ENCODE measurements around the gene CAPN2.

Gene CAPN2

DNA sequence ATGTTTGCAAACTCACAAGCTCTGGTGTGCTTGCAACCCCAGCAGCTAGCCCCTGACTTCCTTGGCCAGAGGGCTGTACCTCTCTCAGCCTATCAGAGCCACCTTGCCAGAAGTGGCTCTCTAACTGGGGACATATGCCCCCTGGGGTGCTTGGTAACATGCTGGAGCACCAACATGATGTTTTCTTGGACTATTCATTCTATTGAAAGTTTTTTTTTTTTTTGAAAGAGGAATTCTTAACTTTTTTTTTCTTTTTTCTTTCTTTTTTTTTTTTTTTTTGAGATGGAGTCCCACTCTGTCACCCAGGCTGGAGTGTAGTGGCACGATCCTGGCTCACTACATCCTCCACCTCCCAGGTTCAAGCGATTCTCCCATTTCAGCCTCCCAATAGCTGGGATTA, 32.2 kb upstream of the CAPN2 start:
- TF ChIP-seq, protein P1, sequence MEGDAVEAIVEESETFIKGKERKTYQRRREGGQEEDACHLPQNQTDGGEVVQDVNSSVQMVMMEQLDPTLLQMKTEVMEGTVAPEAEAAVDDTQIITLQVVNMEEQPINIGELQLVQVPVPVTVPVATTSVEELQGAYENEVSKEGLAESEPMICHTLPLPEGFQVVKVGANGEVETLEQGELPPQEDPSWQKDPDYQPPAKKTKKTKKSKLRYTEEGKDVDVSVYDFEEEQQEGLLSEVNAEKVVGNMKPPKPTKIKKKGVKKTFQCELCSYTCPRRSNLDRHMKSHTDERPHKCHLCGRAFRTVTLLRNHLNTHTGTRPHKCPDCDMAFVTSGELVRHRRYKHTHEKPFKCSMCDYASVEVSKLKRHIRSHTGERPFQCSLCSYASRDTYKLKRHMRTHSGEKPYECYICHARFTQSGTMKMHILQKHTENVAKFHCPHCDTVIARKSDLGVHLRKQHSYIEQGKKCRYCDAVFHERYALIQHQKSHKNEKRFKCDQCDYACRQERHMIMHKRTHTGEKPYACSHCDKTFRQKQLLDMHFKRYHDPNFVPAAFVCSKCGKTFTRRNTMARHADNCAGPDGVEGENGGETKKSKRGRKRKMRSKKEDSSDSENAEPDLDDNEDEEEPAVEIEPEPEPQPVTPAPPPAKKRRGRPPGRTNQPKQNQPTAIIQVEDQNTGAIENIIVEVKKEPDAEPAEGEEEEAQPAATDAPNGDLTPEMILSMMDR (IDR thresholded peaks at IDR 0.05; ENCODE audit: insufficient read depth, low read length, poor library complexity, severe bottlenecking) = no peak
- no peak for TF ChIP-seq EZH2phosphoT487 (conservative IDR thresholded peaks at IDR 0.05; ENCODE audit: low read length)
- Histone ChIP-seq H3F3A (ENCODE audit: insufficient read depth) (no peaks in the 10 kb centered on the region), H3K27me3 (ENCODE audit: low read length) (no peaks in the 10 kb centered on the region), H3K9me2 (replicated peaks; ENCODE audit: insufficient read depth, low read length) (no peaks in the 10 kb centered on the region), H3K9ac (ENCODE audit: low read length) (no peak overlapping the region), H3K36me3 (ENCODE audit: low read length) (no peaks in the 10 kb centered on the region), H3K27ac (ENCODE audit: low read depth, low read length) (no peak overlapping the region), H2AFZ (ENCODE audit: low read depth, low read length, severe bottlenecking) (no peak overlapping the region), H3K9me3 (ENCODE audit: insufficient read depth, low read length) (no peaks in the 10 kb centered on the region), H4K20me1 (ENCODE audit: low read depth, low read length) (no peaks in the 10 kb centered on the region), H3K79me2 (ENCODE audit: insufficient read depth, low read length) (no peaks in the 10 kb centered on the region), H3K4me3 (ENCODE audit: insufficient read depth, low read length, poor library complexity, severe bottlenecking) (no peak overlapping the region), H3K4me2 (ENCODE audit: low read depth, low read length, poor library complexity, severe bottlenecking) (no peak overlapping the region)

DNA sequence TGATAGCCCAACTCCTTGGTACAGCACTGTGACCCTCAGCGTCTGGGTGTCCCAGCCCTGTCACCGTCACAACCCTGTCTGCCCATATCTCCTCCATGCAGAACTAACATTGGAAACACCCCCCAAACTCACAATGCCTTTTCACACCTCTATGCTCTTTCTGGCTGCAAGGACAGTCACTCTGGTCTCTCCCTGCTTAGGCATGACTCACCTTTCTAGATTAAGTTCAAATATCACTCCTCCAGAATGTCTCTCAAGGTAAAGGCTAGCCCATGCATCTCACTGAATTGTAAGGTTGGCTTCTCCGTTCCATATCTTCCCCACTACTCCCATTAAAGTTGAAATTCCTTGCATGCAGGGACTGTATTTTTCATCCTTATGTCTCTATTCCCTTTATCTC, 29.8 kb upstream of the CAPN2 start:
- no peaks in the 10 kb centered on the region for H3K9me3 ChIP-seq (ENCODE audit: insufficient read depth, low read length)
- no peaks in the 10 kb centered on the region for H4K20me1 ChIP-seq (ENCODE audit: low read depth, low read length)
- no peaks in the 10 kb centered on the region for H3K36me3 ChIP-seq (ENCODE audit: low read length)
- no peak overlapping the region for H3K27ac ChIP-seq (ENCODE audit: low read depth, low read length)
- TF ChIP-seq, protein P1 (IDR thresholded peaks at IDR 0.05; ENCODE audit: insufficient read depth, low read length, poor library complexity, severe bottlenecking) = no peak
- no peak for TF ChIP-seq EZH2phosphoT487 (conservative IDR thresholded peaks at IDR 0.05; ENCODE audit: low read length)
- H2AFZ ChIP-seq (ENCODE audit: low read depth, low read length, severe bottlenecking) = no peak overlapping the region
- no peaks in the 10 kb centered on the region for H3K9me2 ChIP-seq (replicated peaks; ENCODE audit: insufficient read depth, low read length)
- H3K4me3 ChIP-seq (ENCODE audit: insufficient read depth, low read length, poor library complexity, severe bottlenecking) = no peak overlapping the region
- H3K9ac ChIP-seq (ENCODE audit: low read length) = no peak overlapping the region
- no peaks in the 10 kb centered on the region for H3F3A ChIP-seq (ENCODE audit: insufficient read depth)
- H3K79me2 ChIP-seq (ENCODE audit: insufficient read depth, low read length) = no peaks in the 10 kb centered on the region
- H3K27me3 ChIP-seq (ENCODE audit: low read length) = no peaks in the 10 kb centered on the region
- H3K4me2 ChIP-seq (ENCODE audit: low read depth, low read length, poor library complexity, severe bottlenecking) = no peak overlapping the region

DNA sequence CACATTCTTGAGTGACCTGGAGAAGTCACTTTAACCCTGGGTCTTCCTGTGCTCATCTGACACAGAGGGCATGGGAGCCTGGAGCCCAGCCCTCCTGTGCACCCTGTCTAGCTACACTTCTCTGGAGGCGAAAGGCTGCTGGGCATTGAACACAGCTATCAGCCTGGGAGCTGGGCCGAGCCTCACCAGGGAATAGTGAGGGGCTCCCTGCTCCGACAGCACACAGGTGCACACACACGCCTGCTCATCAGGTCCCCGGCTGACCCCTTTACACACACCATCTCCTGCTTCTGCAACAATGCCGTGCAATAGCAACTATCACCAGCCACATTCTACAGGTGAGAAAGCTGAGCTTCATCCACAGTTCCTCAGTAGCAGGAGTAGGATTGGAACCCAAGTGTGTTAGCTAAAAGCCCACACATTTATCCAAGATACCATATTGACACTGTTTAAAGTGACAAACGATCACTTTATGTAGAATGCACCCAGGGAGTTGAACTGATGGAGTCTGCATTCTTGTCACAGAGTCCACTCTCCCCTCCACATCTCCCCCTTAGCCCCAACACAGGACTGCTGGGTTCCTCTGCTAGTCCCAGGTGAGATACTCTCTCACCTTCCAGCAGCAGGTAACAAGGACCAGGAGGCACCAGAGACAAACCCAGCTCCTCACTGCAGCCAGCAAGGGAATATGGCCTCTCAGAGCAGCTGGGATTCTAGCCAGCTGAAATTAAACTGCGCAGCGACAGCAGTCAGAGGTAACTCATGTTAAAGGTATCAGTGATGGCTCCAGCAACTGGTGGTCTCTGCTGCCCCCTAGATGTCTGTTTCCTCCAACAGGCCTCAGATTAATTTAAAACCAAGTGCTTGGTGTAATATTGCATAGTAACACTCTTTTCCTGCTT, 28.5 kb upstream of the CAPN2 start:
- Histone ChIP-seq H3K79me2 (ENCODE audit: insufficient read depth, low read length) (no peaks in the 10 kb centered on the region), H3K9ac (ENCODE audit: low read length) (no peak overlapping the region), H3K4me2 (ENCODE audit: low read depth, low read length, poor library complexity, severe bottlenecking) (no peak overlapping the region), H3K27ac (ENCODE audit: low read depth, low read length) (no peak overlapping the region), H3K27me3 (ENCODE audit: low read length) (no peaks in the 10 kb centered on the region), H3K9me2 (replicated peaks; ENCODE audit: insufficient read depth, low read length) (no peaks in the 10 kb centered on the region), H3K36me3 (ENCODE audit: low read length) (no peaks in the 10 kb centered on the region), H4K20me1 (ENCODE audit: low read depth, low read length) (no peaks in the 10 kb centered on the region), H3K9me3 (ENCODE audit: insufficient read depth, low read length) (no peaks in the 10 kb centered on the region), H2AFZ (ENCODE audit: low read depth, low read length, severe bottlenecking) (no peak overlapping the region), H3F3A (ENCODE audit: insufficient read depth) (no peaks in the 10 kb centered on the region), H3K4me3 (ENCODE audit: insufficient read depth, low read length, poor library complexity, severe bottlenecking) (no peak overlapping the region)
- TF ChIP-seq, protein P1 (IDR thresholded peaks at IDR 0.05; ENCODE audit: insufficient read depth, low read length, poor library complexity, severe bottlenecking) = peak; percentile 52
- TF ChIP-seq EZH2phosphoT487 (conservative IDR thresholded peaks at IDR 0.05; ENCODE audit: low read length) = no peak

Measured in SU-DHL-6 (cell line).